SK-N-SH (cell line): ENCODE results near the gene GPR34. TPM values are rescaled to one million over a fixed set of nuclear protein-coding genes. Genes with fewer than 3 reads are reported as not detected.

Source experiments
- CTCF ChIA-PET: fragments of 300-600, 350-600 bp; formaldehyde crosslinking; extraction: SDS; loops from one replicate; lab custom pipeline; 2021; lab: Yijun Ruan, JAX
- POLR2A ChIA-PET: fragments of 350-600 bp; sonication (Branson Sonifier 250); formaldehyde crosslinking; extraction: SDS; loops from one replicate; lab custom pipeline; 2020; ENCODE audit warnings: antibody characterized with exemption, inconsistent platforms; lab: Yijun Ruan, JAX
- DNase-seq: peaks from one replicate; pipeline ENCODE4 v3.0.0; 2012
- H2AFZ ChIP-seq: fragments of 200-600 bp; sonication (generic); 2 replicates; pipeline ENCODE4 v1.8.1; 2016; ENCODE audit warnings: antibody characterized with exemption, mild to moderate bottlenecking, low read depth
- H3F3A ChIP-seq: fragments of 200-600 bp; sonication (generic); replicated peaks from 2 replicates; pipeline ENCODE3; 2016; ENCODE audit warnings: antibody characterized with exemption, mild to moderate bottlenecking; ENCODE audit not compliant: insufficient read depth
- H3K27ac ChIP-seq, 2 experiments: fragments of 200-500 bp in 1 of 2; fragments of 200-600 bp in 1 of 2; sonication (Bioruptor generic) in 1 of 2; sonication (generic), shearing (Covaris generic) in 1 of 2; 2 replicates each; pipeline versions ENCODE4 v1.5.1 to v1.6.1; 2014 to 2016; ENCODE audit warnings: low read depth in 2 of 2, inconsistent platforms in 1 of 2, low read length in 1 of 2, mild to moderate bottlenecking in 1 of 2, mixed read lengths in 1 of 2
- H3K27me3 ChIP-seq: fragments of 200-600 bp; sonication (generic), shearing (Covaris generic); 2 replicates; pipeline ENCODE4 v1.6.1; 2016; ENCODE audit warnings: mixed run types; ENCODE audit not compliant: insufficient read depth
- H3K36me3 ChIP-seq, 2 experiments: fragments of 200-500 bp in 1 of 2; fragments of 200-600 bp in 1 of 2; sonication (Bioruptor generic) in 1 of 2; sonication (generic) in 1 of 2; replicated peaks in 1 of 2; 2 replicates each; pipeline versions ENCODE3 to v1.5.1; 2014 to 2016; ENCODE audit warnings: low read length in 1 of 2, mild to moderate bottlenecking in 1 of 2; ENCODE audit not compliant: insufficient read depth in 2 of 2, control insufficient read depth in 1 of 2
- H3K4me1 ChIP-seq, 2 experiments: fragments of 200-500 bp in 1 of 2; fragments of 200-600 bp in 1 of 2; sonication (Bioruptor generic) in 1 of 2; sonication (generic), shearing (Covaris generic) in 1 of 2; 2 replicates each; pipeline versions ENCODE4 v1.5.1 to v1.6.1; 2014 to 2016; ENCODE audit warnings: low read depth in 1 of 2, low read length in 1 of 2, mixed run types in 1 of 2; ENCODE audit not compliant: insufficient read depth in 2 of 2, control insufficient read depth in 1 of 2
- H3K4me2 ChIP-seq: fragments of 200-600 bp; sonication (generic), shearing (Covaris generic); 2 replicates; pipeline ENCODE4 v1.6.1; 2017; ENCODE audit warnings: mixed run types
- H3K4me3 ChIP-seq, 2 experiments: fragments of 200-500 bp in 1 of 2; fragments of 200-600 bp in 1 of 2; sonication (Bioruptor generic) in 1 of 2; sonication (generic), shearing (Covaris generic) in 1 of 2; 2 replicates each; pipeline versions ENCODE4 v1.5.1 to v1.8.1; 2014 to 2016; ENCODE audit warnings: low read depth in 2 of 2, inconsistent platforms in 1 of 2, low read length in 1 of 2, mild to moderate bottlenecking in 1 of 2, mixed read lengths in 1 of 2, moderate library complexity in 1 of 2
- H3K79me2 ChIP-seq: fragments of 200-600 bp; sonication (generic); 2 replicates; pipeline ENCODE4 v1.8.1; 2017; ENCODE audit warnings: mild to moderate bottlenecking; ENCODE audit not compliant: insufficient read depth
- H3K9ac ChIP-seq: fragments of 200-600 bp; sonication (generic); 2 replicates; pipeline ENCODE4 v1.6.1; 2017; ENCODE audit warnings: mixed run types
- H3K9me2 ChIP-seq: fragments of 200-600 bp; sonication (generic); 2 replicates; pipeline ENCODE4 v1.6.1; 2017; ENCODE audit warnings: mixed run types
- H3K9me3 ChIP-seq: fragments of 200-600 bp; sonication (generic); 2 replicates; pipeline ENCODE4 v1.6.1; 2017; ENCODE audit warnings: mixed run types, mild to moderate bottlenecking, moderate library complexity
- H4K20me1 ChIP-seq: fragments of 200-600 bp; sonication (generic); 2 replicates; pipeline ENCODE4 v1.6.1; 2017; ENCODE audit warnings: mild to moderate bottlenecking, mixed run types; ENCODE audit not compliant: insufficient read depth
- CHD2 ChIP-seq: fragments of 150-350 bp; IDR thresholded peaks from 2 replicates; pipeline ENCODE4 v1.6.1; 2018; ENCODE audit warnings: low read length; ENCODE audit not compliant: partially characterized antibody
- GATA2 ChIP-seq: sonication (generic); formaldehyde crosslinking; IDR thresholded peaks from 2 replicates; pipeline ENCODE4 v1.5.0; 2020; ENCODE audit warnings: mild to moderate bottlenecking, missing genetic modification reagents
- MXI1 ChIP-seq: IDR thresholded peaks from 2 replicates; pipeline ENCODE4 v1.6.1; 2012; ENCODE audit warnings: mild to moderate bottlenecking, low read depth, low read length, improper control_type of control experiment
- NFIC ChIP-seq: IDR thresholded peaks from 2 replicates; pipeline ENCODE4 v1.4.0; 2012; ENCODE audit warnings: borderline replicate concordance
- RCOR1 ChIP-seq: fragments of 150-350 bp; IDR thresholded peaks from 2 replicates; pipeline ENCODE4 v1.6.1; 2017; ENCODE audit warnings: antibody characterized with exemption, low read length
- RXRA ChIP-seq: IDR thresholded peaks from 2 replicates; pipeline ENCODE4 v1.4.0; 2012; ENCODE audit warnings: low read depth, mild to moderate bottlenecking, borderline replicate concordance
- YY1 ChIP-seq: IDR thresholded peaks from 2 replicates; pipeline ENCODE4 v1.4.0; 2012; ENCODE audit warnings: low read depth, mild to moderate bottlenecking
- WGBS: methylation state at CpG from one replicate; pipeline ENCODE4 v1.1.6; 2017; ENCODE audit warnings: low lambda C conversion rate; 5-methylcytosine and 5-hydroxymethylcytosine counted together
- polyA plus RNA-seq, 3 experiments: library from polyadenylated mRNA; depleted of rRNA; stranded (reverse); fragments of >200 nt; gene quantifications; 2 replicates each; pipeline ENCODE4 v1.2.3, GENCODE V29; 2012
- TF ChIP-seq, protein P1 (sequence below): fragments of 150-350 bp; IDR thresholded peaks from 2 replicates; pipeline ENCODE4 v1.6.1; 2017; ENCODE audit warnings: antibody characterized with exemption, low read length, low read depth, borderline replicate concordance
- TF ChIP-seq, protein P2 (sequence below): IDR thresholded peaks from 2 replicates; pipeline ENCODE4 v1.4.0; 2012; ENCODE audit warnings: low read depth, borderline replicate concordance
- TF ChIP-seq, protein P3 (sequence below): IDR thresholded peaks from 2 replicates; pipeline ENCODE4 v1.6.1; 2012; ENCODE audit warnings: mild to moderate bottlenecking, low read depth, low read length, moderate library complexity
- TF ChIP-seq, protein P4 (sequence below): fragments of 150-350 bp; IDR thresholded peaks from 2 replicates; pipeline ENCODE4 v1.6.1; 2016; ENCODE audit warnings: mild to moderate bottlenecking, low read depth, low read length
- TF ChIP-seq, protein P5 (sequence below): IDR thresholded peaks from 2 replicates; pipeline ENCODE4 v1.4.0; 2012; ENCODE audit warnings: low read depth, borderline replicate concordance

Gene GPR34
- polyA plus RNA-seq, 1 of the 3 experiments (the other 2 are of a cell fraction): not detected

DNA sequence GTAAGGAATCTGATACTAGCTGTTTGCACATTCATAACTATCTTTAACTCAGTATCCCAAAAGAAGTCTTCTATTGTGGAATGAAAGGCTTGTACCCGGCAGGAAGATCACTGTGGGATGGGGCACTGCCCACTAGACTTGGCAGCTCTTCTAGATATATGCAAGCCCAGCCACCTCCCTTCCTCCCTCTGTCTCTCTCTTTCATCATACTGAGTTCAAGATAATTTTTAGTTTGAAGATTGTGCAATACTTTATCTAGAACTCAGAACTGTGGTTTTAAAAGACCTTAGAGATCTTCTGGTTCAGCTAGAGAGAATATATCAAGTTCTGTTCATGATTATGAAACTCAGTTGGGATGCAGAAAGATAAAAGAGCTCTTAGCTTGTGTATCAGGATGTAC lies 22.5 kb upstream of the GPR34 start:
- ChIA-PET POLR2A (no interaction called here), CTCF (no interaction called here)
- Histone ChIP-seq H3K4me1 (no peaks in the 10 kb centered on the region), H4K20me1 (no peaks in the 10 kb centered on the region), H3K27me3 (no peaks in the 10 kb centered on the region), H3K9me3 (no peaks in the 10 kb centered on the region), H3K79me2 (no peaks in the 10 kb centered on the region), H3K27ac (no peak overlapping the region), H3F3A (no peaks in the 10 kb centered on the region), H2AFZ (no peak overlapping the region), H3K4me2 (no peak overlapping the region), H3K4me3 (no peak overlapping the region), H3K36me3 (no peaks in the 10 kb centered on the region), H3K9me2 (no peaks in the 10 kb centered on the region), H3K9ac (no peak overlapping the region)
- WGBS: 41% methylated on average over 1 of the region's 1 CpG
- TF ChIP-seq RCOR1 (no peak), CHD2 (no peak), GATA2 (no peak), MXI1 (no peak), NFIC (no peak), RXRA (no peak), YY1 (no peak)
- TF ChIP-seq, protein P1, sequence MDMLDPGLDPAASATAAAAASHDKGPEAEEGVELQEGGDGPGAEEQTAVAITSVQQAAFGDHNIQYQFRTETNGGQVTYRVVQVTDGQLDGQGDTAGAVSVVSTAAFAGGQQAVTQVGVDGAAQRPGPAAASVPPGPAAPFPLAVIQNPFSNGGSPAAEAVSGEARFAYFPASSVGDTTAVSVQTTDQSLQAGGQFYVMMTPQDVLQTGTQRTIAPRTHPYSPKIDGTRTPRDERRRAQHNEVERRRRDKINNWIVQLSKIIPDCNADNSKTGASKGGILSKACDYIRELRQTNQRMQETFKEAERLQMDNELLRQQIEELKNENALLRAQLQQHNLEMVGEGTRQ: no peak
- TF ChIP-seq, protein P2, sequence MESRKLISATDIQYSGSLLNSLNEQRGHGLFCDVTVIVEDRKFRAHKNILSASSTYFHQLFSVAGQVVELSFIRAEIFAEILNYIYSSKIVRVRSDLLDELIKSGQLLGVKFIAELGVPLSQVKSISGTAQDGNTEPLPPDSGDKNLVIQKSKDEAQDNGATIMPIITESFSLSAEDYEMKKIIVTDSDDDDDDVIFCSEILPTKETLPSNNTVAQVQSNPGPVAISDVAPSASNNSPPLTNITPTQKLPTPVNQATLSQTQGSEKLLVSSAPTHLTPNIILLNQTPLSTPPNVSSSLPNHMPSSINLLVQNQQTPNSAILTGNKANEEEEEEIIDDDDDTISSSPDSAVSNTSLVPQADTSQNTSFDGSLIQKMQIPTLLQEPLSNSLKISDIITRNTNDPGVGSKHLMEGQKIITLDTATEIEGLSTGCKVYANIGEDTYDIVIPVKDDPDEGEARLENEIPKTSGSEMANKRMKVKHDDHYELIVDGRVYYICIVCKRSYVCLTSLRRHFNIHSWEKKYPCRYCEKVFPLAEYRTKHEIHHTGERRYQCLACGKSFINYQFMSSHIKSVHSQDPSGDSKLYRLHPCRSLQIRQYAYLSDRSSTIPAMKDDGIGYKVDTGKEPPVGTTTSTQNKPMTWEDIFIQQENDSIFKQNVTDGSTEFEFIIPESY: no peak
- TF ChIP-seq, protein P3, sequence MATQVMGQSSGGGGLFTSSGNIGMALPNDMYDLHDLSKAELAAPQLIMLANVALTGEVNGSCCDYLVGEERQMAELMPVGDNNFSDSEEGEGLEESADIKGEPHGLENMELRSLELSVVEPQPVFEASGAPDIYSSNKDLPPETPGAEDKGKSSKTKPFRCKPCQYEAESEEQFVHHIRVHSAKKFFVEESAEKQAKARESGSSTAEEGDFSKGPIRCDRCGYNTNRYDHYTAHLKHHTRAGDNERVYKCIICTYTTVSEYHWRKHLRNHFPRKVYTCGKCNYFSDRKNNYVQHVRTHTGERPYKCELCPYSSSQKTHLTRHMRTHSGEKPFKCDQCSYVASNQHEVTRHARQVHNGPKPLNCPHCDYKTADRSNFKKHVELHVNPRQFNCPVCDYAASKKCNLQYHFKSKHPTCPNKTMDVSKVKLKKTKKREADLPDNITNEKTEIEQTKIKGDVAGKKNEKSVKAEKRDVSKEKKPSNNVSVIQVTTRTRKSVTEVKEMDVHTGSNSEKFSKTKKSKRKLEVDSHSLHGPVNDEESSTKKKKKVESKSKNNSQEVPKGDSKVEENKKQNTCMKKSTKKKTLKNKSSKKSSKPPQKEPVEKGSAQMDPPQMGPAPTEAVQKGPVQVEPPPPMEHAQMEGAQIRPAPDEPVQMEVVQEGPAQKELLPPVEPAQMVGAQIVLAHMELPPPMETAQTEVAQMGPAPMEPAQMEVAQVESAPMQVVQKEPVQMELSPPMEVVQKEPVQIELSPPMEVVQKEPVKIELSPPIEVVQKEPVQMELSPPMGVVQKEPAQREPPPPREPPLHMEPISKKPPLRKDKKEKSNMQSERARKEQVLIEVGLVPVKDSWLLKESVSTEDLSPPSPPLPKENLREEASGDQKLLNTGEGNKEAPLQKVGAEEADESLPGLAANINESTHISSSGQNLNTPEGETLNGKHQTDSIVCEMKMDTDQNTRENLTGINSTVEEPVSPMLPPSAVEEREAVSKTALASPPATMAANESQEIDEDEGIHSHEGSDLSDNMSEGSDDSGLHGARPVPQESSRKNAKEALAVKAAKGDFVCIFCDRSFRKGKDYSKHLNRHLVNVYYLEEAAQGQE: no peak
- TF ChIP-seq, protein P4, sequence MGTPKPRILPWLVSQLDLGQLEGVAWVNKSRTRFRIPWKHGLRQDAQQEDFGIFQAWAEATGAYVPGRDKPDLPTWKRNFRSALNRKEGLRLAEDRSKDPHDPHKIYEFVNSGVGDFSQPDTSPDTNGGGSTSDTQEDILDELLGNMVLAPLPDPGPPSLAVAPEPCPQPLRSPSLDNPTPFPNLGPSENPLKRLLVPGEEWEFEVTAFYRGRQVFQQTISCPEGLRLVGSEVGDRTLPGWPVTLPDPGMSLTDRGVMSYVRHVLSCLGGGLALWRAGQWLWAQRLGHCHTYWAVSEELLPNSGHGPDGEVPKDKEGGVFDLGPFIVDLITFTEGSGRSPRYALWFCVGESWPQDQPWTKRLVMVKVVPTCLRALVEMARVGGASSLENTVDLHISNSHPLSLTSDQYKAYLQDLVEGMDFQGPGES: no peak
- TF ChIP-seq, protein P5, sequence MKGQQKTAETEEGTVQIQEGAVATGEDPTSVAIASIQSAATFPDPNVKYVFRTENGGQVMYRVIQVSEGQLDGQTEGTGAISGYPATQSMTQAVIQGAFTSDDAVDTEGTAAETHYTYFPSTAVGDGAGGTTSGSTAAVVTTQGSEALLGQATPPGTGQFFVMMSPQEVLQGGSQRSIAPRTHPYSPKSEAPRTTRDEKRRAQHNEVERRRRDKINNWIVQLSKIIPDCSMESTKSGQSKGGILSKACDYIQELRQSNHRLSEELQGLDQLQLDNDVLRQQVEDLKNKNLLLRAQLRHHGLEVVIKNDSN: no peak
- no peak for DNase-seq
